Panc1 (cell line): ENCODE data around the gene GATM.
"Not testable (repeated sequence)": the region's sequence is repeated elsewhere in the genome, so short reads cannot be mapped to it uniquely, and the experiment has no call there.

Source experiments
- CTCF ChIP-seq: fragments of 450-650 bp; IDR thresholded peaks from 2 replicates; pipeline ENCODE4 v1.5.1; 2017; ENCODE audit warnings: mild to moderate bottlenecking
- POLR2AphosphoS5 ChIP-seq: IDR thresholded peaks from 2 replicates; pipeline ENCODE4 v1.6.1; 2012; ENCODE audit warnings: mild to moderate bottlenecking, low read depth, low read length, moderate library complexity
- SIN3A ChIP-seq: IDR thresholded peaks from 2 replicates; pipeline ENCODE4 v1.6.1; 2012; ENCODE audit warnings: low read depth, mild to moderate bottlenecking, low read length, moderate library complexity, borderline replicate concordance; ENCODE audit not compliant: insufficient read depth
- TF ChIP-seq, protein P1 (sequence below), 2 experiments: IDR thresholded peaks; 2 replicates each; pipeline ENCODE4 v1.6.1; 2011 to 2012; ENCODE audit warnings: low read depth in 2 of 2, control low read depth in 1 of 2, low read length in 1 of 2, mild to moderate bottlenecking in 1 of 2, moderate library complexity in 1 of 2; ENCODE audit not compliant: insufficient read depth in 1 of 2

DNA sequence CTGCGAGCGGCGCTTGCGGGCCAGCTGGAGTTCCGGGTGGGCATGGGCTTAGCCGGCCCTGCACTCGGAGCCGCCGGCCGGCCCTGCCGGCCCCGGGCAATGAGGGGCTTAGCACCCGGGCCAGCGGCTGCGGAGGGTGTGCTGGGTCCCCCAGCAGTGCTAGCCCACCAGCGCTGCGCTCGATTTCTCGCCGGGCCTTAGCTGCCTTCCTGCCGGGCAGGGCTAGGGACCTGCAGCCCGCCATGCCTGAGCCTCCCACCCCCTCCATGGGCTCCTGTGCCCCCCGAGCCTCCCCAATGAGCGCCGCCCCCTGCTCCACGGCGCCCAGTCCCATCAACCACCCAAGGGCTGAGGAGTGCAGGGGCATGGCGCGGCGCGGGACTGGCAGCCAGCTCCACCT is 64.2 kb downstream of the GATM start:
- not testable (repeated sequence) for TF ChIP-seq CTCF, POLR2AphosphoS5, SIN3A
- TF ChIP-seq, protein P1, sequence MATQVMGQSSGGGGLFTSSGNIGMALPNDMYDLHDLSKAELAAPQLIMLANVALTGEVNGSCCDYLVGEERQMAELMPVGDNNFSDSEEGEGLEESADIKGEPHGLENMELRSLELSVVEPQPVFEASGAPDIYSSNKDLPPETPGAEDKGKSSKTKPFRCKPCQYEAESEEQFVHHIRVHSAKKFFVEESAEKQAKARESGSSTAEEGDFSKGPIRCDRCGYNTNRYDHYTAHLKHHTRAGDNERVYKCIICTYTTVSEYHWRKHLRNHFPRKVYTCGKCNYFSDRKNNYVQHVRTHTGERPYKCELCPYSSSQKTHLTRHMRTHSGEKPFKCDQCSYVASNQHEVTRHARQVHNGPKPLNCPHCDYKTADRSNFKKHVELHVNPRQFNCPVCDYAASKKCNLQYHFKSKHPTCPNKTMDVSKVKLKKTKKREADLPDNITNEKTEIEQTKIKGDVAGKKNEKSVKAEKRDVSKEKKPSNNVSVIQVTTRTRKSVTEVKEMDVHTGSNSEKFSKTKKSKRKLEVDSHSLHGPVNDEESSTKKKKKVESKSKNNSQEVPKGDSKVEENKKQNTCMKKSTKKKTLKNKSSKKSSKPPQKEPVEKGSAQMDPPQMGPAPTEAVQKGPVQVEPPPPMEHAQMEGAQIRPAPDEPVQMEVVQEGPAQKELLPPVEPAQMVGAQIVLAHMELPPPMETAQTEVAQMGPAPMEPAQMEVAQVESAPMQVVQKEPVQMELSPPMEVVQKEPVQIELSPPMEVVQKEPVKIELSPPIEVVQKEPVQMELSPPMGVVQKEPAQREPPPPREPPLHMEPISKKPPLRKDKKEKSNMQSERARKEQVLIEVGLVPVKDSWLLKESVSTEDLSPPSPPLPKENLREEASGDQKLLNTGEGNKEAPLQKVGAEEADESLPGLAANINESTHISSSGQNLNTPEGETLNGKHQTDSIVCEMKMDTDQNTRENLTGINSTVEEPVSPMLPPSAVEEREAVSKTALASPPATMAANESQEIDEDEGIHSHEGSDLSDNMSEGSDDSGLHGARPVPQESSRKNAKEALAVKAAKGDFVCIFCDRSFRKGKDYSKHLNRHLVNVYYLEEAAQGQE (IDR thresholded peaks at IDR 0.05; ENCODE audit: insufficient read depth in 1 of 2, low read depth in 2 of 2, low read length in 1 of 2), result not testable (repeated sequence)
